Raji (cell line): Measurements from ENCODE around the gene DAPK1.

ENCODE experiments used
- POLR2A ChIP-seq: IDR thresholded peaks from 2 replicates; pipeline ENCODE4 v1.6.1; 2011; ENCODE audit warnings: low read depth, low read length, control low read depth; ENCODE audit not compliant: insufficient read depth

The DAPK1 gene

GRCh38 chr9:87667164-87667738 lies 169.6 kb downstream of the DAPK1 start:
- TF ChIP-seq POLR2A = no peak

- TF ChIP-seq POLR2A = no peak
These were observed 170.6 kb downstream of the DAPK1 start for GRCh38 chr9:87668222-87668621.

- no peak for TF ChIP-seq POLR2A
These were observed 171.1 kb downstream of the DAPK1 start for GRCh38 chr9:87668722-87669121.

DNA sequence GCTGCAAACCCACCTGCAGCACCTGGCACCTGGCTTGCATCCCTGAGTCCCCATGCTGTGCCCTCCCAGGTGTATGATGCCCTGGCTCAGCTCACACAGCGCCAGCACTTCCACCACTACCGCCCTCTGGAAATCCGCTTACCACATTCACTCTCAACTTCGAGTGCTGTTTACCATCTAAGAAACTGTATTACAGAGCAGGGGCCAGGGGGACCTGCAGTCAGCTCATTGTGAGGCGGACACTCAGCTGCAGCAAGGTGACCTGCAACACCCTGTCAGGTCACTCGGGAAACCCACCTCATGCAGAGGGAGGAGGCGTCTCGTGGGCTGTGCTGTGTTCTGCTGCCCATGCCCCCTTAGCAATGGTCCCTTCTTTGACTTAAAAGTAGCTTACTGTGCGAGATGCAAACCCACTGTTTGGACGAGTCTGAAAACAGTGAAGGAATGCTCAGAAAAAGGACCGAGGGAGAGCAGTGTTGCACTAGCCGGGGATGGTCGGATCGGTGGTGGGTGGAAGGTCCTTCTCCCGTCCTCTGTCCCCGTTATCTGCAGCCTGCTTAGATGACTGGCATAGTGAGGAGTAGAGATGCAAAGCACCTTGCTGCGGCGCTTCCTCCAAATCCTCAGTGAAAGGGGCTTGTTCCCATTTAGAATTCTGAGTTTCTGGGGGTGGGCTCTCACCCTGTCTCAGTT lies 173.1 kb downstream of the DAPK1 start:
- no peak for TF ChIP-seq POLR2A

GRCh38 chr9:87671478-87671877 lies 173.8 kb downstream of the DAPK1 start:
- TF ChIP-seq POLR2A = no peak

DNA sequence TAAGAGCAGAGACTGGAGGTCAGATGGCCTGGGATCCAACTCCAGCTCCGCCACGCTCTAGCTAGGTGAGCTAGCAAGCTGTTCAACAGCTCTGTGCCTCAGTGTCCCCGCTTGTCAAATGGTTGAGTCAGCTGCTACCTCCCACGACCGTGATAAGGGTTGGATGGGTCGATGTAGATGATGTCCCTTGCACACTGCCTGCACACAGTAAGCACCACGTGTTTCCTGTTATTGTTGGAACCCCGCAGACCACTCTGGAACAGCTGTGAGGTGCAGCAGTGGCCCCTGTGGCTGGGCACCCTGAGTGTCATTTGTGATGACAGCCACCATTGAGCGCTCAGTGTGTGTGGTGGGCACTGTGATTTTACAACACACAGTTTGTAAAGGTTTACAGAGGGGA lies 174.3 kb downstream of the DAPK1 start:
- no peak for TF ChIP-seq POLR2A

GRCh38 chr9:87672586-87672985 lies 174.9 kb downstream of the DAPK1 start:
- no peak for TF ChIP-seq POLR2A

GRCh38 chr9:87673446-87674120 lies 175.9 kb downstream of the DAPK1 start:
- TF ChIP-seq POLR2A = no peak

- no peak for TF ChIP-seq POLR2A
These were observed 177.1 kb downstream of the DAPK1 start for GRCh38 chr9:87674565-87675299.

- no peak for TF ChIP-seq POLR2A
These were observed 178.3 kb downstream of the DAPK1 start for GRCh38 chr9:87675906-87676515.

GRCh38 chr9:87676976-87677775 lies 179.5 kb downstream of the DAPK1 start:
- no peak for TF ChIP-seq POLR2A

DNA sequence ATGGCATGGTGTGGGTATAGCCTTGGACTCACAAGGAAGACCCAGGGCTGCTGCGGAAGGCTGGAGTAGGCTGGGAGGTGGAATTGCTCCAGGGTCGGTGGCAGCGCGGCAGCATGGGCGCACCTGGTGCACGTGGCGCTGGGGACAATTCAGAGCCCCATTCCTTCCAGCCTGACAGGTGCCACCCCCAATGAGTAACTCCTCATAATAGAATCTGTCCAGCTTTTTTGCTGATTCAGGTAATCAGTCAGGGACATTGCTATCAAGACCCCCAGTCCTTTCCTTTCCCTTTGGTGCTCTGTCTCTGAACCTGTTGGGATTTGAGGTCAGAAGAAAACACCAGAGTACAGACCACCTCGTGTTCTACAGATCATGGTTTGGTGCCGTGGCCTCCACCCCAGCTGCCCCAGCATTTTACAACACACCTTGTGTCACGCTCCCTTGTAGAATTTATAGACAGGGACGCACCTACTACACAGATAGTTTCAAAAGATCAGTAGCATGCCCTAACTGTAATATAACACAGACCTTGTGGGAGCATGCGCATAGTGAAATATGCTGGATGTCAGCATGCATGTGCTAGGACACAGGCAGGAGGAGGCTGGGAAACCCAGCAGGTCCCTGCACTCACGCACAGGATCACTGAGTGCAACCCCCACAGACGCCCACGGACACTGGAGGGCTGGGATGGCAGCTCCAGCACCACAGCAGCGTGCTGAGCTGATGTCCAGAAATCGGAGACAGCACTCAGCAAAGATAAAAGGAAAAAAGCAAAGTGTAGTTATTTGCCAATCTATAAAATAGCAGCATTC lies 180.3 kb downstream of the DAPK1 start:
- TF ChIP-seq POLR2A = no peak

DNA sequence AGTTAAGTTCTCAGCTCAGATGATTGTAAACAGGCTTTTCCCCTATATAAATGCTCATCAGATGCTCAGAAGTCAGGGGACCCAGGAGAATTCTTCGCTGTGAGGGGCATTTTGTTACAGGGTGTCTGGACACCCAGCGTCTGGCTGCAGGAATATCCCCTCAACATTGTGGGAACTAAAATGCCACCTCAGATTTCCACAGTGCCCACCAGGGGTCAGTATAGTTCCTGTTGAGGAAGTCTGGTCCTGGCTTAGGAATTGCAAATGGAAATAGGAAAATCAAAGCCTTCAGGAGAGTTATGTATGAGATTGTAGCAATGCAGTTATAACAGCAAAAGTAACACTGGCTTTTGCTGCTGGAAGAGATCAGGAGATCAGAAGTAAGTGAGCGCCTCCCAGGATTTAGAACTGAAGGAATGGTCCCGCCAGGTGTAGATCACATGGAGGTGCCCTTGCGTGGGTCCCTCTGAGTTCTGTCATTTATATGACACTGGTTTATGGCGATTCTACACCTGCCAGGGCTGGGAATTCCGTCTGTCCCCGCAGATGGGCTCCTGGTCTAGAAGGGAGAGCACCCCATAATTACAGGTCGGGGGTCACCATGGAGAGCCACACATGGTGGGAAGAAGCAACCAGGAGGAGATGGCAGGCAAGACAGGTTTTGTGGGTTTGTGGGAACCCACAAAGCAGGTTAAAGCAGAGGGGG lies 181.1 kb downstream of the DAPK1 start:
- TF ChIP-seq POLR2A = no peak
